Suprapubic skin (tissue), 3 donors: Measurements from ENCODE around the gene TNIP3.

Experiments
- CTCF ChIP-seq, 2 donors: fragments of 200-600 bp in 1 of 2; fragments of 450-650 bp in 1 of 2; sonication (generic) in 1 of 2; IDR thresholded peaks; one replicate each; pipeline ENCODE4 v1.5.1; 2016 to 2019; ENCODE audit warnings: antibody characterized with exemption in 2 of 2, mild to moderate bottlenecking in 1 of 2, moderate library complexity in 1 of 2
- EP300 ChIP-seq: sonication (generic); formaldehyde crosslinking; IDR thresholded peaks from one replicate; pipeline ENCODE4 v1.6.1; 2017; ENCODE audit warnings: antibody characterized with exemption
- POLR2A ChIP-seq, 2 donors: fragments of 450-650 bp; IDR thresholded peaks; one replicate each; pipeline ENCODE4 v1.6.1; 2017; ENCODE audit warnings: antibody characterized with exemption in 2 of 2, mild to moderate bottlenecking in 2 of 2, moderate library complexity in 2 of 2

- TF ChIP-seq CTCF (IDR thresholded peaks at IDR 0.05) (no peak), POLR2A (IDR thresholded peaks at IDR 0.05) (no peak), EP300 (no peak)
Measured at GRCh38 chr4:121200795-121201472, 36.8 kb upstream of the TNIP3 start.
